Measurements from ENCODE around the gene AAK1.

DNA sequence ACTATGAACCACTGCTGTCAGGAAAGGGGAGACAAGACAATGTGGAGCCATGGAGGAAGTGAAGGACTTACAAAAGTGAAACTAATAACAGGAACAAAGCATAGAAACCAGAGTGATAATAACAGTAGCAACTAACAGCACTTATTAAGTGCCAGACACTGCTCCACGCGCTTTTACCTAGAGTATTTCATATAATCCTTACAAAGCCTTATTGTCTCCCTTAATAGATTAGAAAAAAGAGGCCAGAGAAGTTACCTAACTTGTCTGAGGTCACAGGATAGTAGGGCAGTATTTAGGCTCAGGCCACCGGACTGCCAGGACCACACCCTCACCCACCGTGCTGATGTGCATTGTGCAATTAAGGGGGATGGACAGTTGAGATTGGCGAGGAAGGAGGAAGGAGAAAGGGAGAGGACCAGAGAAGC is 107.7 kb downstream of the AAK1 start:
- TF ChIP-seq, protein P1, sequence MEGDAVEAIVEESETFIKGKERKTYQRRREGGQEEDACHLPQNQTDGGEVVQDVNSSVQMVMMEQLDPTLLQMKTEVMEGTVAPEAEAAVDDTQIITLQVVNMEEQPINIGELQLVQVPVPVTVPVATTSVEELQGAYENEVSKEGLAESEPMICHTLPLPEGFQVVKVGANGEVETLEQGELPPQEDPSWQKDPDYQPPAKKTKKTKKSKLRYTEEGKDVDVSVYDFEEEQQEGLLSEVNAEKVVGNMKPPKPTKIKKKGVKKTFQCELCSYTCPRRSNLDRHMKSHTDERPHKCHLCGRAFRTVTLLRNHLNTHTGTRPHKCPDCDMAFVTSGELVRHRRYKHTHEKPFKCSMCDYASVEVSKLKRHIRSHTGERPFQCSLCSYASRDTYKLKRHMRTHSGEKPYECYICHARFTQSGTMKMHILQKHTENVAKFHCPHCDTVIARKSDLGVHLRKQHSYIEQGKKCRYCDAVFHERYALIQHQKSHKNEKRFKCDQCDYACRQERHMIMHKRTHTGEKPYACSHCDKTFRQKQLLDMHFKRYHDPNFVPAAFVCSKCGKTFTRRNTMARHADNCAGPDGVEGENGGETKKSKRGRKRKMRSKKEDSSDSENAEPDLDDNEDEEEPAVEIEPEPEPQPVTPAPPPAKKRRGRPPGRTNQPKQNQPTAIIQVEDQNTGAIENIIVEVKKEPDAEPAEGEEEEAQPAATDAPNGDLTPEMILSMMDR (IDR thresholded peaks at IDR 0.05; ENCODE audit: low read depth, low read length, poor library complexity, severe bottlenecking), result no peak
- no peak for TF ChIP-seq EZH2phosphoT487 (IDR thresholded peaks at IDR 0.05; ENCODE audit: borderline replicate concordance, low read length)

Measured in DOHH2 (cell line).